ENCODE measurements around the gene ST6GALNAC4. TPM values are rescaled to one million over a fixed set of nuclear protein-coding genes. Genes with fewer than 3 reads are reported as not detected.

The ST6GALNAC4 gene
- total and polyA plus RNA-seq, 2 experiments from 2014 or later: 48.8 to 119 TPM

- H3K27ac ChIP-seq: no peak overlapping the region
- H3K36me3 ChIP-seq: no peaks in the 10 kb centered on the region
- no peaks in the 10 kb centered on the region for H3K9me3 ChIP-seq (ENCODE audit: low read depth)
- no peak for TF ChIP-seq CTCF (IDR thresholded peaks at IDR 0.05; ENCODE audit: low read depth, low read length)
- H3K4me3 ChIP-seq: no peak overlapping the region
- peak; percentile 55 to 56 for DNase-seq (ENCODE audit: low read depth in 1 of 2, low spot score in 1 of 2)
- peaks cover 11% of the 10 kb centered on the region for H3K4me1 ChIP-seq (ENCODE audit: low read depth)
- no peaks in the 10 kb centered on the region for H3K27me3 ChIP-seq
Observed at GRCh38 chr9:127918183-127919107, 1.6 kb upstream of the ST6GALNAC4 start.

GRCh38 chr9:127917603-127918002 is 762 bp upstream of the ST6GALNAC4 start:
- Histone ChIP-seq H3K27me3 (no peaks in the 10 kb centered on the region), H3K27ac (no peak overlapping the region), H3K36me3 (peaks cover 4% of the 10 kb centered on the region), H3K4me1 (ENCODE audit: low read depth) (peaks cover 11% of the 10 kb centered on the region), H3K9me3 (ENCODE audit: low read depth) (no peaks in the 10 kb centered on the region), H3K4me3 (no peak overlapping the region)
- no peak for TF ChIP-seq CTCF (IDR thresholded peaks at IDR 0.05; ENCODE audit: low read depth, low read length)
- DNase-seq (ENCODE audit: low read depth in 1 of 2, low spot score in 1 of 2): no peak

GRCh38 chr9:127915801-127916719 is 781 bp downstream of the ST6GALNAC4 start:
- DNase-seq (ENCODE audit: low read depth in 1 of 2, low spot score in 1 of 2): no peak

GRCh38 chr9:127915325-127915752 is 1.5 kb downstream of the ST6GALNAC4 start:
- no peak for DNase-seq (ENCODE audit: low read depth in 1 of 2, low spot score in 1 of 2)
- no peak for TF ChIP-seq CTCF (IDR thresholded peaks at IDR 0.05; ENCODE audit: low read depth, low read length)
- peaks cover 6% of the 10 kb centered on the region for H3K36me3 ChIP-seq
- no peak overlapping the region for H3K27ac ChIP-seq
- H3K9me3 ChIP-seq (ENCODE audit: low read depth): no peaks in the 10 kb centered on the region
- no peaks in the 10 kb centered on the region for H3K27me3 ChIP-seq
- no peak overlapping the region for H3K4me3 ChIP-seq
- H3K4me1 ChIP-seq (ENCODE audit: low read depth): peaks cover 11% of the 10 kb centered on the region

More at GRCh38 chr9:127915801-127916719, 781 bp downstream of the ST6GALNAC4 start:
- H3K27me3 ChIP-seq: no peaks in the 10 kb centered on the region
- H3K36me3 ChIP-seq: peaks cover 6% of the 10 kb centered on the region
- H3K9me3 ChIP-seq (ENCODE audit: low read depth): no peaks in the 10 kb centered on the region
- H3K27ac ChIP-seq: no peak overlapping the region
- H3K4me1 ChIP-seq (ENCODE audit: low read depth): peaks cover 11% of the 10 kb centered on the region
- no peak for TF ChIP-seq CTCF (IDR thresholded peaks at IDR 0.05; ENCODE audit: low read depth, low read length)
- peak overlapping the region; percentile 58 for H3K4me3 ChIP-seq

GRCh38 chr9:127913682-127914081 is 3.2 kb downstream of the ST6GALNAC4 start:
- DNase-seq (ENCODE audit: low read depth in 1 of 2, low spot score in 1 of 2): no peak
- no peaks in the 10 kb centered on the region for H3K9me3 ChIP-seq (ENCODE audit: low read depth)

More at GRCh38 chr9:127913682-127914081, 3.2 kb downstream of the ST6GALNAC4 start:
- Histone ChIP-seq H3K27ac (no peak overlapping the region), H3K27me3 (no peaks in the 10 kb centered on the region), H3K4me1 (ENCODE audit: low read depth) (peaks cover 11% of the 10 kb centered on the region), H3K4me3 (no peak overlapping the region), H3K36me3 (peaks cover 6% of the 10 kb centered on the region)
- TF ChIP-seq CTCF (IDR thresholded peaks at IDR 0.05; ENCODE audit: low read depth, low read length): no peak

Data from cardiac muscle cell (in vitro differentiated cells and primary cell).